ENCODE results near the gene ZNF385A. TPM values are rescaled to one million over a fixed set of nuclear protein-coding genes. Genes with fewer than 3 reads are reported as not detected.
A peak's percentile ranks its signal among the peaks of the same experiment; 100 is the strongest.
"Not testable (repeated sequence)": the region's sequence is repeated elsewhere in the genome, so short reads cannot be mapped to it uniquely, and the experiment has no call there.

ZNF385A gene
- total RNA-seq, 1 donor from 2014 or later: 5.3 TPM

- no peak for FAIRE-seq
- H3K27me3 ChIP-seq (ENCODE audit: control insufficient read depth, insufficient read depth, low read length): no peaks in the 10 kb centered on the region
- H3K36me3 ChIP-seq (ENCODE audit: control insufficient read depth, insufficient read depth, low read length): peaks cover 1% of the 10 kb centered on the region
- no peak for DNase-seq (ENCODE audit: low read depth)
- H3K4me3 ChIP-seq (ENCODE audit: low read depth, low read length): no peak overlapping the region
- TF ChIP-seq CTCF (IDR thresholded peaks at IDR 0.05; ENCODE audit: insufficient read depth, low read length, severe bottlenecking): no peak
Observed at GRCh38 chr12:54333420-54334034, 51.0 kb downstream of the ZNF385A start.

GRCh38 chr12:54331461-54331860, 53.1 kb downstream of the ZNF385A start:
- H3K36me3 ChIP-seq (ENCODE audit: control insufficient read depth, insufficient read depth, low read length): peaks cover 1% of the 10 kb centered on the region
- no peak for FAIRE-seq

GRCh38 chr12:54330442-54330841, 54.1 kb downstream of the ZNF385A start:
- FAIRE-seq (no peak), DNase-seq (ENCODE audit: low read depth) (no peak)
- Histone ChIP-seq H3K36me3 (ENCODE audit: control insufficient read depth, insufficient read depth, low read length) (peaks cover 1% of the 10 kb centered on the region), H3K4me3 (ENCODE audit: low read depth, low read length) (no peak overlapping the region), H3K27me3 (ENCODE audit: control insufficient read depth, insufficient read depth, low read length) (no peaks in the 10 kb centered on the region)
- TF ChIP-seq CTCF (IDR thresholded peaks at IDR 0.05; ENCODE audit: insufficient read depth, low read length, severe bottlenecking): no peak

More at GRCh38 chr12:54331461-54331860, 53.1 kb downstream of the ZNF385A start:
- no peak for DNase-seq (ENCODE audit: low read depth)
- Histone ChIP-seq H3K27me3 (ENCODE audit: control insufficient read depth, insufficient read depth, low read length) (no peaks in the 10 kb centered on the region), H3K4me3 (ENCODE audit: low read depth, low read length) (no peak overlapping the region)
- no peak for TF ChIP-seq CTCF (IDR thresholded peaks at IDR 0.05; ENCODE audit: insufficient read depth, low read length, severe bottlenecking)

GRCh38 chr12:54329759-54330158, 54.8 kb downstream of the ZNF385A start:
- no peak for DNase-seq (ENCODE audit: low read depth)
- FAIRE-seq: no peak
- no peak for TF ChIP-seq CTCF (IDR thresholded peaks at IDR 0.05; ENCODE audit: insufficient read depth, low read length, severe bottlenecking)
- Histone ChIP-seq H3K27me3 (ENCODE audit: control insufficient read depth, insufficient read depth, low read length) (no peaks in the 10 kb centered on the region), H3K4me3 (ENCODE audit: low read depth, low read length) (no peak overlapping the region), H3K36me3 (ENCODE audit: control insufficient read depth, insufficient read depth, low read length) (peaks cover 1% of the 10 kb centered on the region)

GRCh38 chr12:54328595-54329337, 55.8 kb downstream of the ZNF385A start:
- Histone ChIP-seq H3K36me3 (ENCODE audit: control insufficient read depth, insufficient read depth, low read length) (peaks cover 1% of the 10 kb centered on the region), H3K4me3 (ENCODE audit: low read depth, low read length) (no peak overlapping the region), H3K27me3 (ENCODE audit: control insufficient read depth, insufficient read depth, low read length) (no peaks in the 10 kb centered on the region)
- no peak for DNase-seq (ENCODE audit: low read depth)
- FAIRE-seq: no peak
- no peak for TF ChIP-seq CTCF (IDR thresholded peaks at IDR 0.05; ENCODE audit: insufficient read depth, low read length, severe bottlenecking)

GRCh38 chr12:54325442-54326109, 59.0 kb downstream of the ZNF385A start:
- not testable (repeated sequence) for H3K36me3 ChIP-seq (ENCODE audit: control insufficient read depth, insufficient read depth, low read length); H3K27me3 ChIP-seq (ENCODE audit: control insufficient read depth, insufficient read depth, low read length); DNase-seq (ENCODE audit: low read depth); FAIRE-seq
- H3K4me3 ChIP-seq (ENCODE audit: low read depth, low read length): peak overlapping the region; percentile 71

Measured in bronchial epithelial cell (primary cell).